ENCODE measurements around the gene NPC2.

Gene NPC2

GRCh38 chr14:74501691-74502090 lies 8.6 kb upstream of the NPC2 start:
- no peak for DNase-seq

- DNase-seq = no peak
These were observed 8.1 kb upstream of the NPC2 start for GRCh38 chr14:74501135-74501614.

GRCh38 chr14:74500417-74501134 lies 7.5 kb upstream of the NPC2 start:
- no peak for DNase-seq

- DNase-seq = no peak
These were observed 2.3 kb upstream of the NPC2 start for GRCh38 chr14:74495356-74495755.

DNA sequence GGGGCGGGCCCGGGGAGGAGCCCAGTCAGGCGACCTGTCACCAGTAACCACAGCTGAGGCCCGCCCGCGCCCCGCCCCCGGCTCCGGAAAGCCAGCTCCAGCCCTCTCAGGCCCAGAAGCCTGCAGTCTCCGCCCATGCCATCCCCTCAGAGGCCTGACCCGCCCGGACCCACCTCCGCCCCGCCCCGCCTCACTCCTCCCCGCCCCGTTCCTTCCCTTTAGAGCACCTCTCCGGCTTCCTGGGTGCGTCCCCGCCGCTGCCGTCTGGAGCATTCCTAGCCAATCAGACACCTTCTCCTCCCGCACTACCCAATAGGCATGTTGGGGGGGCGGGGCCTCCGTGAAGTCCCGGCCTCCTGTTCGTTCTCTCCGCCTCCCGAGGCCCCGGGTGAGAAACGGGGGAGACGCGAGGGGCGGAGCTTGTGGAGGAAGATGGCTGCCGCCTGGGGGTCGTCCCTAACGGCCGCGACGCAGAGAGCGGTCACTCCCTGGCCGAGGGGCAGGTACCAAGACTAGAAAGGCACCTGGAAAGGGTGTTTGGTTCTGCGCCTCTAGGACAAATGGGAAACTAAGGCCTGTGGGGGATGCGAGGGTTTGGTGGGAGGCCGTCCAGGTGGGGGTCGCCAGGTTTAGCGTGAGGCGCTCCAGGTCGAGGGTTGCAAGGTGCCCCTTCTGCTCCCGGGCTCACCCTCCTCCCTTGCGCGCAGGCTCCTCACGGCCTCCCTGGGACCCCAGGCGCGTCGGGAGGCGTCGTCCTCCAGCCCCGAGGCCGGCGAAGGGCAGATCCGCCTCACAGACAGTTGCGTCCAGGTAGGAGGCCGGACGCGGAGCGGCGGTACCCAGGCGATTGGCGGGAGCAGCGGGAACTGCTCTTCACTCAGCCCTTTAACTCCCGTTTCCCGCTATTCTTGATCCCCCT lies 497 bp upstream of the NPC2 start, which contains the start of gene ISCA2:
Gene ISCA2 (plus strand): TSS at position 423 of the 919 bp plus-strand sequence. CDS start 10 bp downstream, at position 433.
- DNase-seq = peak; percentile 99

GRCh38 chr14:74491956-74492775 lies 939 bp downstream of the NPC2 start:
- no peak for DNase-seq

DNA sequence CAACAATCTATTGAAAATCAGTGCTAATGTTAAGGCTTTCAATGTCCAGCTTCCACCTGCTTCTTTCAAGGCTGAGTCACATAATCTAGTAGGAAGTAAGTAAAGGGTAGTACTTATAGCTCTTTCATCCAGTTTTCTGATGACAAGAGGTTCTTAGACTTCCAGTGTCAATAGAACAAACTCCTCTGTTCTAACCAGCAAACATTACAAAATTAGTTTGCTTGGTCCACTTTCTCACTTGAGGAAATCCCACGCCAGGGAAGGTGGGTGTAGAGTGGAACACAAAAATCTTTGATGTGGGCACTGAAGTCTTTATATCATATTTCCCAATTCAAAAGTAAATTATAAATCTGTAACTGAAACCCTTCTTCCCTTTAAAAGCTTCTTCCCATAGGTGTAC lies 2.6 kb downstream of the NPC2 start:
- DNase-seq = no peak

DNA sequence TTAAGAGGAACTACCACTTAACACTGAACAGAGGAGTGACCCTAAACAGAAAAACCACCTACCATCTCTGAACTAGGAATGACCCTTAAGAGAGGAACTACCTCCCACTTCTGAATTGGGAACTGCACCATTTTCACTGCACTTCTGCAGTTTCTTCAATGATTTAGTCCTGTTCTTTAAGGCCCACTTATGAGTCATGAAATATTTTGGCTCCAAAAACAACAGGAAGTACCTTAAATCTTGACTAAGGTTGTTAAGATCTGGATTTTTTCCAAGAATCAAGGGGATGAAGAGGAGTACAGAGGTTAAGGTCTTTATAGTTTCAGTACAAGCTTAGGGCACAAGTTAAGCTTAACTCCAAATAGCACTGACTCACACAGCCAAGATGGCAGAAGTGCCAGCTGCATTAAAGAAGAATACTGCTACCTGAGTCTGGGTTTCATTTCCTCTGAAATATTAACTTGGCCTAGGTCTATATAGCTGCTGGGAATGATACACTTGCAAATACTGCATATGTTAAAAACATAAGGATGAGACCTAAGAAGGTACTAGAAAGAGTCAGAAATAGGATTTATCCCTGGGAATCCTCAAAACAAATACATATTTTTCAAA lies 4.2 kb downstream of the NPC2 start:
- no peak for DNase-seq

GRCh38 chr14:74486164-74486563 lies 6.9 kb downstream of the NPC2 start:
- no peak for DNase-seq

DNA sequence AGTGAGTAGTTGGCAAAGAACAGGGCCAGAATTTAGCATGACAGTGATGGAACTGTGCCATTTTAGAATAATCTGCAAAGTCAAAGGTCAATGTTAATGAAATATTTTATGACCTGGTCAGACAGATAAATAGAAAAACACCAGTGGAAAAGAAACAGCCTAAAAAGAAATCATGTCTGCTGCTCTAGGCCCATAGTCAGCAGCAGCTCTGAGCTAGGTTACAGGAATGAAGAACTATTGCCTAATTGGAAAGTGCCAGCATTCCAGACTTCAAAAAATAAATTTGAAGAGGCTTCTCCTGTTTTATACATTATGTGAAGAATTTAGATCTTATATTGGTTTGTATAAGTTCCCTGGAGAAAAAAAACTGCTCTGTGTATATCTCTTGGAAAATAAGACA lies 9.8 kb downstream of the NPC2 start:
- DNase-seq = no peak

GRCh38 chr14:74482571-74482970 lies 10.5 kb downstream of the NPC2 start:
- DNase-seq = no peak

DNA sequence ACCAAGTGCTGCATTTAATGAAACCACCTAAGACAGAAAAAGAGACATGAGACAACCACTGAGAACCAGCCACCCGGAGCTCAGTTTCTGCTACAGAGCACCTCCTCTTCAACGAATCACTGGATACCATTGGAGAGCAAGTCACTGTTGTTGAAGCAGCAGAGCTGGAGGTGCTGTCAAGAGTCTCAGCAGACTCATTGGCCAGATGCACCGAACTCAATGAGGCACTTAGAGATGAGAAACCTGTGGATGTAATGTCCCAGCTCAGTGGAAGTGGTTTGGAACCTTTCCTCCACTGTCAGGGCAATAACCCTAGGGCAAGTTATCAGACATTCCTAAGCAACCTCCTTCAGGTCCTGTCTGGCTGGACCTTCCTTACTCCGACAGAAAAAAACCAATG lies 13.1 kb downstream of the NPC2 start:
- no peak for DNase-seq

- no peak for DNase-seq
These were observed 14.0 kb downstream of the NPC2 start for GRCh38 chr14:74478996-74479635.

- no peak for DNase-seq
These were observed 16.5 kb downstream of the NPC2 start for GRCh38 chr14:74476607-74477006.

DNA sequence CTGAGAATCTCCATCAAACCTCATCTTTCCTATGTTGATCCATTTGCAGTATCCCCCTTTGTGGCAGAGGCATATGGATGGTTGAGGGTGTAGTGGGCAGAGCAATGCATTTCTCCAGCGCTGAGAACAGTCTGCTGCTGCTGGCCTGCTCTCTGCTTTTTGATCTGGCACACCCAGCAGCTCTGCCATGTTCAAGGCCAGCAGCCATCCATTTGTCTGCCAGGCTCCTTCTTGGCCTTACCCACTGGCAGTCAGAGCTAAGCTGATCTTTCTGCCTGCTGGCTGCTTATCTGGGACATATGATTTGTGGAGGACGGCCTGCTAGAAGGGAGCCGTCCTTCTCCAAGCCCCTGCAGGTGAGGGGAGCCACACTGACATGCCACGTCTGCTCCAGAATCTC lies 17.0 kb downstream of the NPC2 start:
- no peak for DNase-seq

GRCh38 chr14:74475678-74476077 lies 17.4 kb downstream of the NPC2 start:
- DNase-seq = no peak

GRCh38 chr14:74474376-74474775 lies 18.7 kb downstream of the NPC2 start:
- DNase-seq = no peak

DNA sequence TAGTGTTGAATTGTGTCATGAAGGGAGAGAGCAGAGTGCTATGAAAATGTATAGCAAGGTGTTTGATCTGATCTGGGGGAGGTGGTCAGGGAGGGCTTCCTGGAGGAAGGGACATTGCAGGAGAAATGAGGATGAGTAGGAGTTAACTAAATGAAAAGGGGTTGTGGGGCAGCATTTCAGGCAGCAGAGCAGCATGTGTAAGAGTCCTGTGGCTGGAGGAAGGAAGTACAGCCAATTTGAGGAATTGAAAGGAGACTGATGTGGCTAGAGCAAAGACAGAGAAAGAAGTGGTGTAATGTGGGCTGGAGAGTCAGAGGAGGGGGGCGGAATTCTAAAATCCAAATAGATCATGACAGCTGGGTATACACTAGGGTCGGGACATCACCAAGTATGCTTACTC lies 20.5 kb downstream of the NPC2 start:
- no peak for DNase-seq

DNA sequence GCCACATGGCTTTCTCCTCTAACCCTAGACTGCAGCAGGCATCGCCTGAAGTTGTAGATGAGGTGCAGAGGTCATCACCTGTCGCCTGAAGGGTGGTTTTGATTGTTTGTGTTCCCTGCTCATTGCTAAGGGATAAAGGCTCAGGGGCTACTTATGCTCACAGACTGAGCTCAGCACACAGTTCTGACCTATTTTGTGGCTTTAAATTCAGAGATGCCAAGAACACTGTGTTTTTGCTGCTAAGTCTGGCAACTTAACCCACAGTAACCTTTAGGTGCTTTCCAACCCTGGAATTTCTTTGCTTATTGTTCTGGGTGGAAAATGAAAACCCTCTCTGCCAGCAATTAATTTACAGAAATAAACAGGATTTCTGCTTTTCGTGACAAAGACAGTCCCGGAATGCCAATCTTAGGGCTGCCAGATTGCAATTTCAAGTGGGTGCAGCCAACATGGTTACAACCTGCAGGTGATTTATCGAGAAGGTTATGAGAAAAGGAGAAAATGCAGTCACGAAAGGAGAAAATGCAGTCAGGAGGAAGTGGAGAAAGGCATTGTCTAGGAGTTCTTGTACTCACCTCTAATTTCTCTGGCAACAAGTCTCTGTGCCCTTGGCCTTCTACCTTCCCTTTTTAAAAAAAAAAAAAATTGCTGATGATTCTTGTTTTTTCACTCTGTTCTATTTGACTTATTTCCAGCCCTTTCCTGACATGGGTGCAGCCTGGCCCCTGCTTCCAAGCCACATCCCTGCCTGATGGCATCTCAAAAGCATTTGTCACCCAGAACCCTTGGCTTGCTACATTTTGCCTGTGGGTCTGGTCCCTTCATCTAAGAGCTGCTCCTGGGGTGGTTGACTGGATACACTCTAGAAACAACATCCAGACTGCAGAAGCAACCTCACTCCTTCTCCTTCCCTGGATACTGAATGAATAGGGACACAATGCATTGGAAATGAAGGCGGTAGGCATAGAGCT lies 23.3 kb downstream of the NPC2 start:
- DNase-seq = no peak

- DNase-seq = no peak
These were observed 24.6 kb downstream of the NPC2 start for GRCh38 chr14:74468513-74468912.

GRCh38 chr14:74465335-74465734 lies 27.8 kb downstream of the NPC2 start:
- no peak for DNase-seq

All from stimulated activated CD4-positive, alpha-beta T cell treated with anti-CD3 and anti-CD28 coated beads, Interleukin-2, amount 100 ng/mL, for 48 hours (primary cell).